Activated T-helper 2 cell treated with anti-CD3 and anti-CD28 coated beads, Interferon-gamma antibody, Interleukin-2, Interleukin-4, amounts not matched to agents 10 μg/mL and 5 μg/mL and 100 μg/mL, durations not matched to agents 14 hours and 24 hours and 36 hours (primary cell): ENCODE data around the gene MAGEA1. TPM values are rescaled to one million over a fixed set of nuclear protein-coding genes. Genes with fewer than 3 reads are reported as not detected.

Experiments
- DNase-seq: peaks from one replicate; pipeline ENCODE4 v3.0.0; 2021; ENCODE audit warnings: low spot score
- H3K27ac Mint-ChIP-seq: one replicate; pipeline ENCODE4 v1.8.0; 2021; ENCODE audit warnings: mixed read lengths
- H3K27me3 Mint-ChIP-seq: one replicate; pipeline ENCODE4 v1.8.0; 2021; ENCODE audit warnings: low read depth, mixed read lengths
- H3K36me3 Mint-ChIP-seq: one replicate; pipeline ENCODE4 v1.8.0; 2021; ENCODE audit warnings: low read depth, mixed read lengths
- H3K4me1 Mint-ChIP-seq: one replicate; pipeline ENCODE4 v1.8.0; 2021; ENCODE audit warnings: low read depth, mixed read lengths
- H3K4me3 Mint-ChIP-seq: one replicate; pipeline ENCODE4 v1.8.0; 2021; ENCODE audit warnings: low read depth, mild to moderate bottlenecking, moderate library complexity, mixed read lengths
- H3K9me3 Mint-ChIP-seq: one replicate; pipeline ENCODE4 v1.8.0; 2021; ENCODE audit warnings: mixed read lengths
- intact Hi-C: fragments of 100-400 bp; cut with micrococcal nuclease; formaldehyde crosslinking; loops from one replicate; pipeline ENCODE4 v1.15.1; 2023
- total RNA-seq: library from RNA; stranded (reverse); gene quantifications from 2 replicates; pipeline ENCODE4 v1.2.3, GENCODE V29; 2022

The MAGEA1 gene
- total RNA-seq, 1 donor from 2014 or later: not detected

DNA sequence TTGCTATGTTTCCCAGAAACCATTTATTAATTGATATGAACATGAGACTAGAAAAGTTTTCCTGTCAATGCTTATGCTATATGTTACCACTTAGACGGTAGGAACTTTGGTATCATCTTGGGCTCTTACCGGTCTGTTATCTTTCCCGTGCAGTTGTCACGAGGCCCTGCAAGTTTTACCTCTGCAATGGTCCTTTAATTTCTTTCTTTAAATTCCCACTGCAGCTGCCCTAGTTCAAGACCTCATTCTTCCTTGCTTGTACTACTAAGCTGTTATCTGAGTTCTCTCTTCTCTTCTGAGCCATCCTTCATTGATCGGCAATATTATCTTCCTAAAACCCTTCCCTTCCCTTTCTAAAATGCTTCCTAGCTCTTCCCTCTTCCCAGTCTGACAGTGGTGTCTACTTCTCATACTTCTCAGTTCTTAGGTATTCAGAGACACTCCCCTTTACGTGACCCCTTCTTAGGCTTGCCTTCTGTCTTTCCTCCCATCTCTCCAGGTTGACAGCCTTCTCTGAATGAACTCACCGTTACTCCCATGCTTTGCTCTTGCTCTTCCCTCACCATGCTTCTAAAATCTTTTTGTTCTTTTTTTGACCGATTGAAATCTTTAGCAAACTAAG lies 27.5 kb downstream of the MAGEA1 start:
- Mint-ChIP-seq H3K4me1 (no peaks in the 10 kb centered on the region), H3K36me3 (no peaks in the 10 kb centered on the region), H3K9me3 (no peaks in the 10 kb centered on the region), H3K27me3 (peaks cover 11% of the 10 kb centered on the region), H3K4me3 (no peak overlapping the region), H3K27ac (no peak overlapping the region)
- no peak for DNase-seq
- intact Hi-C loops: no loop called here

DNA sequence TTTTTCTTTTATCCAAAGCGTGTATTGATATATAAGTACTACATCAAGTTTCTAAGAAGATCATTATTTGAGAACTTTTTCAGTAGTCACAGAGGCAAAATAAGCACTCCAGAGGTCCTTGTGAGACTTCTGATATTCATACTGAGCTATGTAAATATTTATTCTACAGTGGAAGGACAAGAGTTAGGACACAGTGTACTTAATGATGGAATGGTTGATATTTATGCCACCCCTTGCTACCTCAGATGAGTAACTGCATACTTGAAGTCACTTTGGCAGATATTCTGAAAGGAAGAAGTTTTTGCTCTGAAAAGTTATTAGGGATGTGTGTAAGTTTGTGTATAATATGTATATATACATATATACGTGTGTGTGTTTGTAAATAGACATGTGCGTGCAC lies 30.3 kb downstream of the MAGEA1 start:
- Mint-ChIP-seq H3K27ac (no peak overlapping the region), H3K27me3 (peaks cover 7% of the 10 kb centered on the region), H3K9me3 (peaks cover 4% of the 10 kb centered on the region), H3K36me3 (no peaks in the 10 kb centered on the region), H3K4me1 (no peaks in the 10 kb centered on the region), H3K4me3 (no peak overlapping the region)
- intact Hi-C loops: no loop called here
- DNase-seq: no peak

DNA sequence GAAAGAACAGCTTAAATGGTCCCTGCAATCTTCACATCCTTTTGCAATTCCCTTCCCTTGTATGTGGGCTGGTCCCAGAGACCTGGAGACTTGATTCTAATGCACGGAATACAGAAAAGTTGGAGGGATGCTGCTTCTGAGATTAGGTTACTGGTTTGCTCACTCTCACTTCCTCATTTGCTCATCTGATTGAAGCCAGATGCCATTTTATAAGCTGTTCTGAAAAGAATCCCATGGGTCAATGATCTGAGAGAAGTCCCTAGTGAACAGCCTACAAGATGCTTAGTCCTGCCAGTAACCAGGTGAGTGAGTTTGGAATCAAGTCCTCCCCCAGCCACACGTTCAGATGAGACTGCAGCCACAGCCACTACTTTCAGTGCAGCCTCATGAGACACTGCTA lies 35.9 kb downstream of the MAGEA1 start:
- intact Hi-C loops: no loop called here
- peaks cover 9% of the 10 kb centered on the region for H3K27me3 Mint-ChIP-seq
- no peak for DNase-seq

GRCh38 chrX:153216926-153217325 lies 37.8 kb downstream of the MAGEA1 start:
- no peak overlapping the region for H3K4me3 Mint-ChIP-seq
- intact Hi-C loops: no loop called here
- H3K4me1 Mint-ChIP-seq: no peaks in the 10 kb centered on the region
- no peaks in the 10 kb centered on the region for H3K36me3 Mint-ChIP-seq
- DNase-seq: no peak
- H3K9me3 Mint-ChIP-seq: peaks cover 4% of the 10 kb centered on the region
- peaks cover 9% of the 10 kb centered on the region for H3K27me3 Mint-ChIP-seq
- no peak overlapping the region for H3K27ac Mint-ChIP-seq

More for the DNA sequence above, 35.9 kb downstream of the MAGEA1 start:
- Mint-ChIP-seq H3K4me3 (no peak overlapping the region), H3K36me3 (no peaks in the 10 kb centered on the region), H3K9me3 (peaks cover 4% of the 10 kb centered on the region), H3K4me1 (no peaks in the 10 kb centered on the region), H3K27ac (no peak overlapping the region)

- intact Hi-C loops: no loop called here
- H3K4me1 Mint-ChIP-seq: peaks cover 2% of the 10 kb centered on the region
Observed at GRCh38 chrX:153225438-153226098, 46.5 kb downstream of the MAGEA1 start.

DNA sequence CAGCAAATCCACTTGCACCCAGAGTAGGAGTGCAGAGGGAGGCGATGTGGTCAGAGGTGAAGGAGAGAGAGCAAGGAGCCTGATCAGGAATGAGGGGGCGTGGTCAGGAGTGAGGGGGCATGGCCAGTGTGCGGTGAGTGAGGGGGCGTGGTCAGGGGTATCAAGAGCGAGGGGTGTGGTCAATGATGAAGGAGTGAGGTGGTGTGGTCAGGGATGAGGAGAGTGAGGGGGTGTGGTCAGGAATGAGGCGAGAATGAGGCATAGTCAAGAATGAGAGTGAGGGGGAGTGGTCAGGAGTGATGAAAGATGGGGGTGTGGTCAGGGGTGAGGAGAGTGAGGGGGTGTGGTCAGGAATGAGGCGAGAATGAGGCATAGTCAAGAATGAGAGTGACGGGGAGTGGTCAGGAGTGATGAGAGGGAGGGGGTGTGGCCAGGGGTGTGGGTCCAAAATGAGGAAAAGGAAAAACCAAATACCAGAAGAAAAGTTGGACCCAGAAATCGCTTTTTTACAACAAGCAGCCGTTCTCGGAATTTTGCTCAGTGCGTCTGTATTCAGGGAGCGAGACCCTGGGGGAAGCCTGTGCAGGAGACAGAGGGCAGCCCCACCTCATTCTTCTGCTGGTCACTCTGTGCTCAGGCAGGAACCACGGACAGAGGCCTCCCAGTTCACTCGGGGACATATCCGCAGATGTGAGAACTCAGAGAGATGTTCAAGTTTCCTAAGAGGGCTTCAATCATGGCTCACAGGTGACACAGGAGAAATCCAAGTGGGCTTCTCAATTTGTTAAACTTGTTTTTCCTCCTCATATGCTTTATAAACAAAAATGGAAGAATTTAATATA lies 47.5 kb downstream of the MAGEA1 start:
- Mint-ChIP-seq H3K27ac (no peak overlapping the region), H3K36me3 (no peaks in the 10 kb centered on the region), H3K4me1 (peaks cover 2% of the 10 kb centered on the region), H3K27me3 (peaks cover 8% of the 10 kb centered on the region), H3K9me3 (no peaks in the 10 kb centered on the region), H3K4me3 (no peak overlapping the region)
- no peak for DNase-seq
- intact Hi-C loops: no loop called here

More at GRCh38 chrX:153225438-153226098, 46.5 kb downstream of the MAGEA1 start:
- Mint-ChIP-seq H3K36me3 (no peaks in the 10 kb centered on the region), H3K9me3 (no peaks in the 10 kb centered on the region), H3K27ac (no peak overlapping the region), H3K4me3 (no peak overlapping the region), H3K27me3 (peaks cover 8% of the 10 kb centered on the region)
- DNase-seq: no peak

Other genes with a start within 250 kb of the MAGEA1 start
- not detected in 2 replicates for gene PNMA5, start 185.2 kb upstream of the MAGEA1 start, total RNA-seq
- 0.98 and 1.0 TPM in 2 replicates for gene PNMA3, start 122.8 kb upstream of the MAGEA1 start, total RNA-seq
- 0.87 and 1.5 TPM in 2 replicates for gene PNMA6A, start 106.8 kb upstream of the MAGEA1 start, total RNA-seq
- not detected in 2 replicates for gene PNMA6F, start 142.5 kb downstream of the MAGEA1 start, total RNA-seq
- 17.1 and 17.2 TPM in 2 replicates for gene ZNF275, start 154.9 kb downstream of the MAGEA1 start, total RNA-seq
- gene PNMA6E, start 222.1 kb downstream of the MAGEA1 start, total RNA-seq: not detected in 2 replicates
- 1.8 and 2.1 TPM in 2 replicates for gene ZFP92, start 232.2 kb downstream of the MAGEA1 start, total RNA-seq